C4-2B (cell line): ENCODE results near the gene TNS1.

ENCODE experiments used
- ZFX ChIP-seq: fragments of 450-650 bp; IDR thresholded peaks from 2 replicates; pipeline ENCODE4 v1.6.1; 2017
- TF ChIP-seq, protein P1 (sequence below): fragments of 450-650 bp; conservative IDR thresholded peaks from 2 replicates; pipeline ENCODE4 v1.5.1; 2017; ENCODE audit warnings: mild to moderate bottlenecking

DNA sequence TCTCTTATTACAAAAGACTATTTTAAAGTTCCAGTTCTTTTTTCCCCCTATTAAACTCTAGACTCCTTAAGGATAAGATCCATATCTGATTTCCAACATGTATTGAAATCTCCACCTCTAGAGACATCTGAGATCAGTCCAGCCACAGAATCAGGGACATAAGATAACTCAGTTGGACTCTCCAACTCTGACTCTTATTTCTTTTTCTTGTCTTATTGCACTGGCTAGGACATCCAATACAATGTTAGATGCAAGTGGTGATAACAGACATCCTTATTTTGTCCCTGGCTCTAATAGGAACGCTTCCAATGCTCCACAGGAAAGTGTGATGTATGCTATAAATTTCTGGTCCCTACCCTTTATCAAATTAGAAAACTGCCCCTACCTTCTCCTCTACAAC, 158.1 kb downstream of the TNS1 start:
- TF ChIP-seq, protein P1, sequence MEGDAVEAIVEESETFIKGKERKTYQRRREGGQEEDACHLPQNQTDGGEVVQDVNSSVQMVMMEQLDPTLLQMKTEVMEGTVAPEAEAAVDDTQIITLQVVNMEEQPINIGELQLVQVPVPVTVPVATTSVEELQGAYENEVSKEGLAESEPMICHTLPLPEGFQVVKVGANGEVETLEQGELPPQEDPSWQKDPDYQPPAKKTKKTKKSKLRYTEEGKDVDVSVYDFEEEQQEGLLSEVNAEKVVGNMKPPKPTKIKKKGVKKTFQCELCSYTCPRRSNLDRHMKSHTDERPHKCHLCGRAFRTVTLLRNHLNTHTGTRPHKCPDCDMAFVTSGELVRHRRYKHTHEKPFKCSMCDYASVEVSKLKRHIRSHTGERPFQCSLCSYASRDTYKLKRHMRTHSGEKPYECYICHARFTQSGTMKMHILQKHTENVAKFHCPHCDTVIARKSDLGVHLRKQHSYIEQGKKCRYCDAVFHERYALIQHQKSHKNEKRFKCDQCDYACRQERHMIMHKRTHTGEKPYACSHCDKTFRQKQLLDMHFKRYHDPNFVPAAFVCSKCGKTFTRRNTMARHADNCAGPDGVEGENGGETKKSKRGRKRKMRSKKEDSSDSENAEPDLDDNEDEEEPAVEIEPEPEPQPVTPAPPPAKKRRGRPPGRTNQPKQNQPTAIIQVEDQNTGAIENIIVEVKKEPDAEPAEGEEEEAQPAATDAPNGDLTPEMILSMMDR, result no peak
- TF ChIP-seq ZFX, result no peak
